H54 (cell line): ENCODE data around the gene ZNF19.

Experiments
- DNase-seq: peaks from one replicate; pipeline ENCODE4 v3.0.0; 2011; ENCODE audit warnings: low spot score, mixed read lengths; ENCODE audit not compliant: insufficient read length
- FAIRE-seq: peaks from 3 replicates; lab custom pipeline; 2011; peaks lifted over from hg19 to GRCh38; lab: Jason Lieb, UNC
- POLR2A ChIP-seq: IDR thresholded peaks from 2 replicates; pipeline ENCODE4 v1.6.1; 2011; ENCODE audit warnings: low read depth, mild to moderate bottlenecking, low read length

Gene ZNF19

GRCh38 chr16:71501547-71501946, 12.4 kb upstream of the ZNF19 start:
- FAIRE-seq (no peak), DNase-seq (no peak)
- TF ChIP-seq POLR2A, result no peak

- TF ChIP-seq POLR2A, result no peak
- FAIRE-seq, result no peak
- no peak for DNase-seq
Measured at GRCh38 chr16:71500964-71501363, 11.8 kb upstream of the ZNF19 start.

GRCh38 chr16:71499775-71500364, 10.7 kb upstream of the ZNF19 start:
- no peak for DNase-seq
- TF ChIP-seq POLR2A, result no peak
- peak; percentile 57 for FAIRE-seq

- FAIRE-seq (no peak), DNase-seq (no peak)
- no peak for TF ChIP-seq POLR2A
Measured at GRCh38 chr16:71498031-71498430, 8.9 kb upstream of the ZNF19 start.

- DNase-seq (no peak), FAIRE-seq (no peak)
- no peak for TF ChIP-seq POLR2A
Measured at GRCh38 chr16:71493213-71493612, 4.1 kb upstream of the ZNF19 start.

- no peak for TF ChIP-seq POLR2A
- no peak for FAIRE-seq
- no peak for DNase-seq
Measured at GRCh38 chr16:71492786-71493185, 3.7 kb upstream of the ZNF19 start.

- FAIRE-seq (no peak), DNase-seq (no peak)
- TF ChIP-seq POLR2A, result no peak
Measured at GRCh38 chr16:71491054-71491453, 1.9 kb upstream of the ZNF19 start.

- no peak for DNase-seq
- TF ChIP-seq POLR2A, result no peak
- no peak for FAIRE-seq
Measured at GRCh38 chr16:71490361-71490760, 1.2 kb upstream of the ZNF19 start.

GRCh38 chr16:71484006-71484893, 4.9 kb downstream of the ZNF19 start:
- TF ChIP-seq POLR2A, result peak; percentile 35
- FAIRE-seq, result peak; percentile 87
- DNase-seq, result peak; percentile 56

- FAIRE-seq (no peak), DNase-seq (no peak)
- TF ChIP-seq POLR2A, result no peak
Measured at GRCh38 chr16:71482569-71482968, 6.6 kb downstream of the ZNF19 start.

GRCh38 chr16:71480956-71481355, 8.2 kb downstream of the ZNF19 start:
- FAIRE-seq (no peak), DNase-seq (no peak)
- no peak for TF ChIP-seq POLR2A

- no peak for TF ChIP-seq POLR2A
- no peak for FAIRE-seq
- DNase-seq, result no peak
Measured at GRCh38 chr16:71479420-71479819, 9.7 kb downstream of the ZNF19 start.

GRCh38 chr16:71476457-71477124, 12.5 kb downstream of the ZNF19 start:
- FAIRE-seq (no peak), DNase-seq (no peak)
- no peak for TF ChIP-seq POLR2A

GRCh38 chr16:71474864-71475263, 14.3 kb downstream of the ZNF19 start:
- no peak for TF ChIP-seq POLR2A
- FAIRE-seq (peak; percentile 83), DNase-seq (peak; percentile 36)

GRCh38 chr16:71473891-71474290, 15.2 kb downstream of the ZNF19 start:
- DNase-seq (no peak), FAIRE-seq (no peak)
- no peak for TF ChIP-seq POLR2A
